Activated CD4-positive, CD25-positive, alpha-beta regulatory T cell treated with anti-CD3 and anti-CD28 coated beads, Interleukin-2, amount 50 U/mL, for 72 hours (primary cell): Measurements from ENCODE around the gene GRM4.
A peak's percentile ranks its signal among the peaks of the same experiment; 100 is the strongest.

ENCODE experiments used
- DNase-seq: peaks from one replicate; pipeline ENCODE4 v3.0.0; 2021

GRM4 gene

DNA sequence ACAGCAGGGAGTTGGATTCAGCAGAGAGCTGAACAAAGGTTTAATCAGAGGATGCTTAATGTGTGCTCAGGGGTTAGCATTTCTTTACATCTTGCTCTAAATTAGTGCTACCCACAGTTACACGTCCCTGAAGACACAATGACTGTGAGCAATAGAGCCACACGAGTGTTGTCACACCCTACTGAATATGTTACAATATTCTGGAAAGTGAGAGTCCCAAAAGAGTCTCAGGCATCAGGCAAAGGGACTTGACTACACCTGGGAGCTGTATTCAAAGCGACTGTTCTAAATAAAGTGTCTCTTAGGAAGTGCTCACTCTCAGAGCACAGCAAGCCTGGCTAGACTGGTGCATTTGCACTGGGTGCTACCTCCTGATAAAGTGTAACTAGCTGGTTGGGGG lies 108.7 kb downstream of the GRM4 start:
- no peak for DNase-seq

DNA sequence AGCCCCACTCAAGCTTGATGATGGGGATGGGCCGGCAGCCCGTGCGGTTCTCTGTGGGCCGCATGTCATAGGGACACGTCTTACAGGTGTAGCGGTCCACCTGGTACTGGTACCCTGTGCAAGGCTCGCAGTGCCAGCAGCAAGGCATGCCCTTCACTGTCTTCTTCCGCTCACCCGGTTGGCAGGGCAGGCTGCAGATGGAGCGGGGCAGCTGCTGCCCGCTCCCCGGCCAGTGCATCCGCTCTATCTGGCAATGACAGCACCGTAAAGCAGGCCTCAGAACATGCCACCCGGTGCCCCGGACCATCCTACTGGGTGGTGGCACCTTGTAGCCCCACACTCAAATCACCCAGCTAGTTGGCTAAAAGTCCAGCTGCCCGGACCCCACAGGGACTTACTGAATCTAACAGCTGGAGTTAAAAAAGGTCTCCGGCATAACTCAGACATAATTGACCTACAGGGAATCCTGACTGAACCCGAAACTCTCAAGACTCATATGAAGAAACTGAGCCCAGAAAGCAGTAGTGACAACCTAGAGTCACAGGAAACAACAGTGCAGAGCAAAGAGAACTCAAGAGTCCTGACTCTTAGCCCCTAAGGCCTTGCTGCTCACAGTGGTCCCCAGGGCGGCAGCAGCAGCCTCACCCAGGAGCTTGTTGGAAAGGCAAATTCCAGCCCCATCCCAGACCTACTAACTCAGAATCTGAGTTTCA lies 109.4 kb downstream of the GRM4 start:
- no peak for DNase-seq

DNA sequence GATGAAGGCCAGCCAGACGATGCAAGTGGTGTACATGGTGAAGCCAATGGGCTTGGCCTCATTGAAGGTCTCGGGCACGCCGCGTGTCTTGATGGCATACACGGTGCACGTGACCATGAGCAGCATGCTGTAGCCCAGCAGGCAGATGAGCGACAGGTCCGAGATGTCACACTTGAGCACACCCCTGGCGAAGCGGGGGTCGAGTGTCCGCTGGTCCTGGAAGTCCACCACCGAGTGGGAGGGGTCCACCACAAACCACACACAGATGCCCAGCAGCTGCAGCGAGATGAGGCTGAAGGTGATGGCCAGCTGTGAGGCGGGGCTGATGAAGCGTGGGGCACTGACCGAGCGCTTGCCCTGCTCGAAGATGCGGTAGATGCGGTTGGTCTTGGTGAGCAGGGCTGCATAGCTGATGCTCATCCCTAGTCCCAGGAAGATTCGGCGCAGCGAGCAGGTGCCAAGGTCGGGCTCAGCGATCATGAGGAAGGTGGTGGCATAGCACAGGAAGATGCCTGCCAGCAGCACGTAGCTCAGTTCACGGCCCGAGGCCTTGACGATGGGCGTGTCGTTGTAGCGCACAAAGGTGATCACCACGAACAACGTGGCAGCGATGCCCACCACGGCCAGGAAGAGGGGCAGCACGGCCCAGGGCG lies 110.1 kb downstream of the GRM4 start:
- no peak for DNase-seq

DNA sequence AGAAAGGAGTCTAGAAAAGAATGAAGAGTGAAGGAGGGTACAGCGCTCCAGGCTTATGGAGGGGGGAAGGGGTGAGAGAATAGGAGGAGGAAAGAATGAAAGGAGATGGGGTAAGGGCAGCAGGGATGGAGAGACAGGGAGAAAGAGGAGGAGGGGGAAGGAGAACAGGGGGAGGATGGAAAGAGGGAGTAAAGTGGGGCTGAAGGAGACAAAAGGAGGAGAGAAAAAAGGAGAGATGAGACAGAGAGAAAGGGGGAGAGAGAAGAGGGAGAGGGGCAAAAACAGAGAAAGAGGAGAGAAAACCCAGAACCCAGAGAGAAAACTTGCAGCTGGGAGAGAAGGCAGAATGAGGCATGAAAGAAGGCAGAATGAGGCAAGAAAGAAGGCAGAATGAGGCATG lies 110.7 kb downstream of the GRM4 start:
- no peak for DNase-seq

DNA sequence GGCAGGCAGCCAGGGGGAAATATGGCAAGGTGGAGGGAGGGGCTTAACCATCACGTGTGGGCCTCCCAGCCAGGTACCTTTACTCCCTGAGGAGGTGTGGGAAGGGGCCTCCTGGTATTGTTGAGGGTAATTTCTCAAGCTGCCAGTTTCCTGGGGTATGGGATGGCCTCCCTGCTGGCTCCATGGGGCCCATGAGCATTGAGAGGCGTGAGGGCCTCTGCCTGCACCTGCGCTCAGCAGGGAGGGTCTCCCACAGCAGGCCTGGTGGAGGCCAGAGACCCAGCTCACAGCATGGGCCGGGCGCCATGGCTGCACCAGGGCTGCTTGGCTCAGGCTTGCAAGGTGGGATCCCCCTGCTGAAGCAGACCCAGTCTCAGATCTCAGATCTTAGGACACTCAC lies 113.0 kb downstream of the GRM4 start:
- no peak for DNase-seq

DNA sequence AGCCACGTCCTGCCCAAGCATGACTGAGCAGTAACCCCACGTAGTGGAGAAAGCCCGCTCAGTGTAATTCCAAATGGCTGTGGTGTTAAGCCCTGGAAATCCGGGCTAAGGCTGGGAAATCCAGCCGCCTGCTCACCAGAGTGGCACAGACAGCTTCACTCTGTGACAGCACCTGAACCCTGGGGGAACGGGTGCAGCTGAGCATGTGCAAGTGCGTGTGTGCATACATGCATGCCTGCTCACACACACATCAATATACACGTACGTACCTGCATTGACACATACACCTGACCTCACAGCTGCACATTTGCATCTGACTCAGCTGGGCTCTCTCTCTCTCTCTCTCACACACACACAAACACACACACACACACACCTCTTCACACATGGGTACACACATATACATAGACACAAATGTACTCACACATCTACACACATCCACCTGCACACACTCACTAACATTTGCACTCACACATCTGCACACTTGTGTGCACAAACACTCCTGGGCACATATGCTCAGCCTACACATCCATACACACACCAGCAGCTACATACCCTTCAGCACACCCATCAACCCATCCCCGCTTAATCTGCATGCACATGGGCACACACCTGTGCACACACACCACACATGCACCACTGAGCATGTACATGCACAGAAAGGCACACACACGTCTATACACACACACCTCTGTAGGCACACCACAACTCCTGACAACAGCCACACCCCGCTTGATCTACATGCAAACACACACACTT lies 114.1 kb downstream of the GRM4 start:
- DNase-seq = no peak

DNA sequence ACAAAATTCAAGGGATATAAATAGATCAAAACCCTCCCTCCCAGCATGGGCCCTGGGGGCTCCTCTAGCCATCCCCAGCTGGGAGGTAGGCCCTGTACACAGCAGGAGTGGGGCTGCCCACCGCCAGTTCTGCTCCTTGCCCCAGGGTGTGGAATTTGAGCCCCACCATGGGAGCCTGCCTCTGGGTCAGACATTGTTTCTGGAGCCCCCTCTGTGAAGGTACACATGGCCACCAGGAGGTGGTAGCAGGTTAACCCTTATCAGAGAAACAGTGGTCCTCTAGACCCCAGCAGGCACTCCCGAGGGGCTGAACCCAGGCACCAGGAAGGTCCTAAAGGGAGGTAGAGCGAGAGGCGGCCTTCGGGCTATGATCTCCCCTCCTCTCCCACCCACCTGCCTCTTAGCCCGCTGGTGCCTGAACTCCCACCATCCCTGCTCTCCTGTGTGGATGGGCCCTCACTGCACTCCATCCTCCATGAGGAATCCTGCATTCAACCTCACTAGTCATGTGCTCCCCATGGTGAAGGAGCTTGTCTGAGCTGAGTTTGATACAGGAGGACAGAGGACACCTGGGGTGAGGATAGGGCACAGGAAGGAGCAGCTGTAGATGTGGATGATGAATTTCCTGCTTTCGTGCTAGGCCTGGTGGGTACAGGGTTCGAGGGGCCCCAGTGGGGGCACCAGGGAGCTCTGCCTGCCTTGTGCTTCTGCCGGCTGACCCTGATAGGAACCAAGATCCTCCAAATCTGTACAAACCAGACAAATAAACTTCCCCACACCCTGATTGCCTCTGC lies 114.9 kb downstream of the GRM4 start:
- DNase-seq = no peak

DNA sequence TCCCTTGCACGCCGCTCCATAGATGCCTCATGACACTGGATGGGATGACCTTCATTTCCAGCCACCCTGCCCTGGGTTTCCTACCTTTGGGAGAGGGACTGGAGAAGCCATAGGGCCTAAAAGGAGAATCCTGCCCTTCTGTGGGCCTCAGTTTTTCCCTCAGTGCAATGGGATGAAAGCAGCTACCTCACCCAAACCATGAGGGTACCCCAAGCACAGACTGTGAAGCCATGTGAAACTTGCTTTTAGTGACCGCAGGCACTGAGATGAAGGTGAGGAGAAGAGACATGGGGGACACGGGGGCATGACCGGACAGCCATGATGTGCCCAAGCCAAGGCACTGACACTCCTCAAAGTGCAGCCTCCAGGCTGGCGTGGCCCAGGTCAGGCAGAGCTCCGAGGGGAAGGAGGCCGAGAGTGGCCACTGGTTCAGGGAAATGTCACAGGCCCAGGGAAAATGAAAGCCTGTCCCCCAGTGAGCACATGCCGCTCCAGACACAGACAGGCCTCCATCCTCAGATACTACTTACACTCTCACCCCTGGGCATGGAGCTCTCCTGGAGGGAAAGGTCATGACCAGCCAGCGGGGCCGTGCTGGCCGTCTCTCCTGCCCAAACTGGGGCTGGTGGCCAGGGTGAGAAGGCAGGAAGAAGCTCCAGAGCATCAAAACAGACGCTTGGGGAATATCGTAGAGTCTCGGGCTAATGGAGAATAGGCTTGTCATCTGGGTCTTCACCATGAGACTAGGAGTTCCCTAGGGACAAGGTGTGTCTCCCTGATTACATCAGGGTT lies 116.2 kb downstream of the GRM4 start:
- DNase-seq = no peak

DNA sequence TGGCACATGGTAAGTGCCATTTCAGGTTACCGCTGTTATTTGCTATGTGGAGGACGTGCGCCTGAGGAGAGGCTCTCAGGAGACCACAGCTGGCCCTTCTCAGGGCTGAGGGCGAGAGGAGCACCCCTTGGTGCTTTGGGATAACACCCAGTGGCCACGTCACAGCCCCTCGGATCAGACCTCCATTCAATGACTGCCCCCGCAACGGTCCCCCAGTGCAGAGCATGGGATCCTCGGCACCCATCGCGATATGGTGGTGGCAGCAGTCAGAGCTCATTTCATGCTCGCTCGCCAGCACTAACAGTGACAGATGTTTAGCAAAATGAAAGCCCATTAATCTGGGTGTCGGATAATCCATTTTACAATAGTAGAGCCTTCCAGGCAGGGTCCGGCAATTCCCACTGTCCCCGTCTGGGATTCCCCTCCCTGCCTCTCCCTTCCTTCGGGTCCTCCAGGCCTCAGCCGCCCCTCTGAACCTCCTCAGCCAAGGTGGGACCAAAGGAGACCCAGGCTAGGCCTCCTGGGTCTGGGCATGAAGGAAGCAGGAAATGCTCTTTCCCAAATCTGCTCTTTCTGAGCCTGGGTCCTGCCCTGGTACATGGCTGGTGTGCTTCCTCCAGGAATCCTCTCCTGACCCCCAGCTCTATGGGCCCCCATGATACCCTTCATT lies 117.1 kb downstream of the GRM4 start:
- no peak for DNase-seq

DNA sequence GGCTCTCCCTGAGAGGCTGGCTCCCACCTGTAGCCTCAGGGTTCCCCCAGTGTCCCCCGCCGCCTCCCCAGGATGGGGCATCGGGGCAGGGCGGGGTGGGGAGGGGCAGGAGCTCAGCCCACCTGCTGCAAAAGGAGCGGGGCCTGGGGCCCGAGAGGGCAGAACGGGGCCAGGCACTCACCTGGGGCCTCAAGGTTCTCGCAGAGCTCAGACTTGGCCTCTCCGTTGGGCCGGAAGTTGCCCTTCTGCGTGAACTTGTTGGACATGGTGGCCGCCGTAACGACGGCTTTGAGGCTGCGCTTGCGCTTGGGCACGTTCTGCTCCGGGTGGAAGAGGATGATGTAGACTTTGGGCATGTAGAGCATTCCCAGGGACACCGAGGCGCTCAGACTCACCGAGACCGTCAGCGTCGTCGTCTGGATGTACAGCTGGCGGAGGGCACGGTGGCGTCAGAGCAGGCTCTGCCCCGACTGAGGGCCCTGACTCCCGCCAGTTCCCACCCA lies 117.9 kb downstream of the GRM4 start:
- no peak for DNase-seq

DNA sequence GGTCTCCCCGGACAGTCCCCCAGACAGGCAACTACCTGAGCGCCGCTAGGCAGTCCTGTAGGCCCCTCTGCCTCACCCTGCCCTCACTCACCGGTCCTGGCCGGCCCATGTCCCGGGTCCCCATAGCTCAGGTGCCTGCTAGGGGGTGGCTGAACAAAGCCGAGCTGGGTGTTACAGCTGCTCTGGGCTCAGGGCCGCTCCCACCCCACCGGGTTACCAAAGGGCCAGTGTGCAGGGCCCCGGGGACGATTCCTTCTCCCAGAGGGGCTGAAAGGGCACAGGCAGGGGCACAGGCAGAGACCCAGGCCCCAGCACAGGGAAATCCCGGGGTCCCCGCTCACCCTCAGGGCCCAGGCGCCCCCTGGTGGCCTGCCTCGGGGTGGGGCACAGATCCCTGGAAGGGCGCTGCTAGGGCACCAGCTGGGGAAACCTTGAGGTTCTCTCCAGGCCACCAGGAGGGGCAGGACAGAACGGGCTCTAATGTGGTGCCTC lies 118.4 kb downstream of the GRM4 start:
- DNase-seq = peak; percentile 74

DNA sequence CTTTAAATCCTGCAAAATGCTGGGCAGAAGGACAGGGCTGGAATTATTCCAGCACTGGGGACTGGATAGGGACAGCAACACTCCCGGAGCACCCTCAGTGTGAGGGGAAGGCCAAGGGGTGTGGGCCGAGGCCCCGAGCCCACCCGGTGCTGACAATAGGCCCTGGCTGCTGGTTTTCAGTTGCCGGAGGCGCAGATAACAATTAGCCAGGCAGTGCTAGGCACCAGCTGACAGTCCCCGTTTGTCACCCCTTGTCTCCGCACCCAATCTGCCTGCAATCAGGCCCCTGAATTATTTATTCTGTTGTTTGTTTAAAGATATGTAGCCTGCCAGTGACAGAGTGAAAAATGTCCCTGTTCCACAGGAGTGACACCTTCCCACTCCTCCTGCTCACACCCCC lies 120.0 kb downstream of the GRM4 start:
- DNase-seq = no peak

DNA sequence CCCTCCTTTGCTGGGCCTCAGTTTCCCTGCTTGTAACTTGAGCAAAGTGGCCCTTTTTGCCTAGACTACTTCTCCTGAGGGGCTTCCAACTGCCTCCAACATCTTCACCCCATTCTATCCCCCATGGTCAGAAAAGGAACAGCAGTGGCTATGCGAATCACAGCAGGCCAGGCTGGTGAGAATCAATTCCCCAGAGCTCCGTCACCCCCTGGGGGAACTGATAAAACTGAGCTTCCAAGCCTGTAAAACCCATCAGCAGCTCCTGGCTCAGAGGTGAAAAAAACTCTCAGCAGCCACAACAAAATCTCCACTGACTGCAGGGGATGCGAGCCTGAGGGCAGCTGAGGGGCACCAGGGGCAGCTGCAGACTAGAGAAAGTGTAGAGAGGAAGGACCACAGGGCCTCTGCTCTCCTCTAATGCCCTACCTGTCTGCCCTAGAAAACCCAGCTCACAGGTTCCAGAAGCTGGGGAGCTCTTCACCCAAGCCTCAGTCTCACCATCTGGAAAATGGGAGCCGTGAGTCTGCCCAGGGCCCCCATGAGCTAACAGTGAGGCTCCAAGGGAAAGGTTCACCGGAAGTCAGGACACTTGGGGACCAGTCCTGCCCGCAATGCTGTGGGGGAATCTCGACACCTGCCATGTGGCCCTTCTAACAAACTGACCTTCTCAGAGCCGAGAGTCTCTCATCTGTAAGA lies 120.6 kb downstream of the GRM4 start:
- DNase-seq = no peak

DNA sequence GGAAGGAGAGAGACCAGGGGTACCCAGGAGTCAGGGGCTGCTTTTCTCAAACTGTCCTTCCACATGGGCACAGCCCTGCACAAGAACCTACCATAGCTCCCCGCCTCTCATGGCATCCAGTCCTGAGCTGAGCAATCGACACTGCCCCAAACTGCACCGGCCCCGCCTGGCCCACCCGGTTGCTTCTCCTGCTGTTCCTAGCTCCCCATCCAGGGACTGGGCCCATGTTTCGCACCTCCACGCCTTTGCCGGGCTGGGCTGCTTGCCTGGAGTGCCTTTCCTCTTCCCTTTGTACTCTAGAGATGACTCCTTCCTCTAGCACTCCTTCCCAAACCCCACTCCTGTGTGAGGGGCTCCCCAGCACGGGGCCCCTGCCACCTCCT lies 123.0 kb downstream of the GRM4 start:
- no peak for DNase-seq

DNA sequence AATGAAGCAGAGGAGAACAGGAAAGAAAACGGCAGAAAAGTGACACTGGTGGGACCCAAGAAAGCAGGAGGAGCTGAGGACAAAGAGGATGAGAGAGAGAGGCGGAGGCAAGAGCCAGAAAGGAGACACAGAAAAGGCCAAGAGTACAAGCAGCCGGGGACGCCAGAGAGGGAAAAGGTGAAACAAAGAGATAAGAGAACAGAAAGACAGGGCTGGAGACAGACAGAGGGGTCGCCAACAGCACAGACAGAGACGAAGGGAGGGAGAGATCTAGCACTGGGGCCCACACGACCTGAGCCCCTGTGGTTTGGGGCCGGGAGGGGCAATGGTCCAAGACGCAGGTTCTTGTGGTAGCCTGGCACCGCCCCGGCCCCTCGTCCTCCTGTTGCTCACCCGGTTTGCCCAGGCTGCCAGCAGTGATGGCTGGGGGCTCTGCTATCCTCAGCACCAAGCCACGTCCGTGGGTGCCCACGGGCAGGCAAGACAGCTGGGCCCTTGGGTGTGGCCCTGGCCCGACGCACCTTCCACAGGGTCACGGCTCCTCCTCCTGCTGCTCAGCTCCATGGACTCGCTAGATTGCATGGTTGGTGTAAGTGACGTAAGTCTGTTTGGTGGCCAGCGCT lies 123.5 kb downstream of the GRM4 start:
- DNase-seq = no peak

DNA sequence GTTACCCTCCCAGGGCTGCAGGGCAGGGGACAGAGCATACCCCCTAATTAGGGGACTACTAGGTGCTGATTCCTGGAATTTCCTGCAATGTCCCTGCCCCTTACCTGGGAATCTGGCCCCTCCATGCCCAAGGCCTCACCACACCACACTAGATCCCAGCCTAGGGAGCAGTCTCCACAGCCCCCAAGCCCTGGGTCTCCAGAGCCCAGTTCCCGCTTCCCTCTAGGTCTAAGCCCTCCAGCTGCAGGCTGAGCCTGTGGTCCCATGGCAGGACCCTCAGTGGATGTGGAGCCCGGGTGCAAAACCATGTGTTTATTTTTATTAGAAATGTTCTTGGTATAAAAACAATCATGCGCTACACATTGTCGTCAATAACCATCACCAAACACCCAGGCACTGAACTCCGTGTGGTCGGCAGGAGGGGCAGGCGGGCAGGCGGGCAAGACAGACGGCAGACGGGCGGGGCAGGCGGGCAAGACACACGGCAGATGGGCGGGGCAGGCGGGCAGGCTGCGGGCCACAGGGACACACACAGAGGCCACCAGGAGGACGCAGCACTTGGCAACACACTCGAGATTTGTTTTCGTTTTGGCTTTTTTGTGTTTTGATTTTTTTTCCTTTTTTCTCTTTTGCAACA lies 124.2 kb downstream of the GRM4 start:
- DNase-seq = no peak

DNA sequence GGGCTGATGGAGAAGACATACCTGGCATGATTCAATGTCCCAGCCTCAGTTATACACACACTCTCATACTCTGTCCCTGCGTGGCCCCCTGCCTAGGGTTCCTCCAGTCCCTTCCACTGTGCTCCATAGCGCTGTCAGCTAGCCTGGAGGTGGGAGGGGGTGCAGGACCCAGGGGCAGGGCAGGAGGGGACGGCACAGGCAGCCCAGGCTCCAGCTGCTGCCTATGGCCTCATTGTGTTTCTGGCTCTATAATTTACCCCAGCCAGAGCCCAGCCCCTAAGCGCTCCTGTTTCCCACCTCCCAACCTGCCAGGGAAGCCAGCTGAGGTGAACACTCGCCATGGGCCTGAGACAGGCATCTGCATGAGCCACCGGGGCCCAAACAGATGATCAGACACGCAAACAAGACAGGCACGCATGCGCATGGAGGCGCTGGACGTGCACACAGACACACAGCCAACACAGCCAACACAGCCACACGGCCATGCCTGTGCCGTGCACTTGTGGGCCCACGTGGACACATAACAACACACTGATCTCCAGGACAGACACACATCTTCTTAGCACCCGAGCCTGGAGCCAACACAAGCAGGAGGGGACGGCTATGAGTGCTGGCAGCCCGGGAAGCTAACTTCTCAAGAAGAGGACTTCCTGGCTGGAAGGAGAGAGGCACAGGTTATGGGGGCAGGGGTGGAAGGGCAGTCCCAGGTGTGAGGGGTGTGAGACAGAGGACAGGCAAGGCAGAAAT lies 124.9 kb downstream of the GRM4 start:
- no peak for DNase-seq

DNA sequence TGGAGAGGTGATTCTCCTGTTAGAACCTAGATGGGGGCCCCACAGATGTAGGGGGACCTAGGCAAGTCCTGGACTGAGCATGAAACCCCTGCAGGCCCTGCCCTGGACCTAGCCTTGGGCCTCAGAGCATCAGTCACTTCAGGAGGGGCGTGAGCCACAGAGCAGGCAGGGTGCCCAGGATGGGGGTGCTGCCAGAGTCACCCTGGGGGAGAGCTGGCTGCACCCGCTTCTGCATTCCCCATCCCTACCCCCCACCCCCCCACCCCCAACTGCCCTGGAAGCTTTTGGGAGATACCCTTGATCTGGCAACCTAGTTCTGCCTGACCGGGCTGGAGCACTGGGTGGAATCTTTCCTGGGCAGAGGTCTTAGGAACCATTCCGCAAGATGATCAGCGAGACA lies 125.6 kb downstream of the GRM4 start:
- no peak for DNase-seq

DNA sequence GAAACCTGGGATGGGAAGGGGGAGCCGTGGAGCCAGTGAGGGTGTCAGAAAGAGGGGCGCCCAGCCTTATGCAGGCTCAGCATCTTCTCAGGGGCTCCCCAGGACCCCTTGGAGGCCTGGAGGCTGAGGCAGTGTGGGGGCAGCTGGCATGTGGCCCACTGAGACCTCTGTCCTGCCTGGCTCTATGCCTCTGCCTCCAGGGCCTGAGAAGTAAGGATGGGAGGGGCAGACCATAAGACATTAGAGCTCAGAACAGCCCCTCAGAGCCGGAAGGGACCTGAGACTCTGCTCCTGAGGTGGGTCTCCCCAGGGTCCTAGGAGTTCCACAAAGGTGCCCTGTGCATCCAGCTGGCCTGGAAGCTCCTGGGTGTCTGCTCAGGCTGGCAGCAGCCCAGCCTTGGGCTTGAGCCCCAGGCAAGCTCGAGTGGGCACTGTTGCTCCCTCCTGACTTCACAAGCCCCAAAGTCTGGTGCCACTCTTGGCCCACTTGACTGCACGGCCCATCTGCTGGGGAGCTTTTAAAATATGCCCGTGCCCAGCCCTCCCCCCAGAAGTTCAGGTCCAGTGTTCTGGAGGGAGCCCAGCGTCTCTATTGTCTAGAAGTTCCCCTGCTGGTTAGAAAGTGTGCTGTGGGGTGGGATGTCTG lies 126.8 kb downstream of the GRM4 start:
- DNase-seq = no peak
